ENCODE results near the gene ARHGAP6.

- TF ChIP-seq SUZ12 (IDR thresholded peaks at IDR 0.05; ENCODE audit: extremely low read depth, insufficient read depth, insufficient read length) (no peak), YY1 (IDR thresholded peaks at IDR 0.05; ENCODE audit: insufficient read depth, insufficient read length) (no peak), ZNF274 (IDR thresholded peaks at IDR 0.05; ENCODE audit: low read depth, low read length) (no peak)
Measured at GRCh38 chrX:11214346-11215190, 451.2 kb downstream of the ARHGAP6 start.
